Stimulated activated CD8-positive, alpha-beta memory T cell treated with anti-CD3 and anti-CD28 coated beads, Interleukin-15, amount 100 ng/mL, for 48 hours (primary cell): ENCODE measurements around the gene SLCO1C1.
"Not testable (repeated sequence)": the region's sequence is repeated elsewhere in the genome, so short reads cannot be mapped to it uniquely, and the experiment has no call there.

ENCODE experiments used
- DNase-seq, 2 donors: peaks; one replicate each; pipeline ENCODE4 v3.0.0-alpha.2; 2020; ENCODE audit warnings: low read depth in 2 of 2

Gene SLCO1C1, protein sequence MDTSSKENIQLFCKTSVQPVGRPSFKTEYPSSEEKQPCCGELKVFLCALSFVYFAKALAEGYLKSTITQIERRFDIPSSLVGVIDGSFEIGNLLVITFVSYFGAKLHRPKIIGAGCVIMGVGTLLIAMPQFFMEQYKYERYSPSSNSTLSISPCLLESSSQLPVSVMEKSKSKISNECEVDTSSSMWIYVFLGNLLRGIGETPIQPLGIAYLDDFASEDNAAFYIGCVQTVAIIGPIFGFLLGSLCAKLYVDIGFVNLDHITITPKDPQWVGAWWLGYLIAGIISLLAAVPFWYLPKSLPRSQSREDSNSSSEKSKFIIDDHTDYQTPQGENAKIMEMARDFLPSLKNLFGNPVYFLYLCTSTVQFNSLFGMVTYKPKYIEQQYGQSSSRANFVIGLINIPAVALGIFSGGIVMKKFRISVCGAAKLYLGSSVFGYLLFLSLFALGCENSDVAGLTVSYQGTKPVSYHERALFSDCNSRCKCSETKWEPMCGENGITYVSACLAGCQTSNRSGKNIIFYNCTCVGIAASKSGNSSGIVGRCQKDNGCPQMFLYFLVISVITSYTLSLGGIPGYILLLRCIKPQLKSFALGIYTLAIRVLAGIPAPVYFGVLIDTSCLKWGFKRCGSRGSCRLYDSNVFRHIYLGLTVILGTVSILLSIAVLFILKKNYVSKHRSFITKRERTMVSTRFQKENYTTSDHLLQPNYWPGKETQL

DNA sequence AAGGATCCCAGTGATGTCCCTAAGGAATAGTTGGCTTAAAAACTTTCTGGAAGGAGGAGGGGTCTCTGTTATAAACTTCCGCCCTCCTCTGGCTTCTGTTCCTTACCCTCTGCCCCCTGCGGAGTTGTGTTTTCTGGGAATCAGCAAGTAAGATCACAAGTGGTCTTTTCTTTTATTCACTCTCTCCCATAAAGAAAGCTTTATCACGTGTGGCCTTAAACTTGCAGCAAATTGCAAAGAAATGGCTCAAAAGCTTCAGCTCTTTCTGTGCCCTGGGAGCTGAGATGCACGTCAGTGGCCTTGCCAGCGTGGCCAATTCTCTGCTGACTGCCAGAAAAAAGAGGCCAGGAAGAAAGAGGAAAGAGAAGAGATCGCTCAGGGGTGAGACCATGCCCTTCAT lies at the start of gene SLCO1C1:
TSS of gene SLCO1C1 (plus strand) at position 101 of the 400 bp plus-strand sequence. CDS start 4,245 bp downstream, outside the sequence.
- no peak for DNase-seq

DNA sequence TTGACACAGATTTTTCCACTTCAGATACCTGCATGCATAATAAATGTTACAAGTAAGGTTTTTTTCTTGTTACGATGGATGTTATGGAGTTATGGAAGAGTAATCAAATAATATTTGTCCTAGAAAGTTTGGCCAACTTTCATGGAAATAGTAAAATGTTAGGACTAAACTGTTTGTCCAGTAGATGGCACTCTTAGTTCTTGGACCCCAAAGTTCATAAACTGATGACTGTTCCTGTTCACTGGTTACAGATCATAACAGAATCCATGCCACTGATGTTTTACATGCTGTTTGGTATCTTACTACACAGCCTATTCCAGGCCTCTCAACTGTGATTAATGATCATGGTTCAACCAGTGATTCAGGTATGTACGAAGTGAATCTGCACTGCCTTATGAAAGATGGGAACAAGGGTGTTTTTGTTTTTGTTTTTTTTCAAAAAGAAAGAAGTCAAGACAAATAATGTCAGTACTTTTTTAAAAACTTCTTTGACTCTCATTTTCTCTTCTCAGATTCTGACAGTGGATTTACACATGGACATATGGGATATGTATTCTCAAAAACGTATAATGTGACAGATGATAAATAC lies 48.8 kb upstream of the SLCO1C1 start:
- no peak for DNase-seq

DNA sequence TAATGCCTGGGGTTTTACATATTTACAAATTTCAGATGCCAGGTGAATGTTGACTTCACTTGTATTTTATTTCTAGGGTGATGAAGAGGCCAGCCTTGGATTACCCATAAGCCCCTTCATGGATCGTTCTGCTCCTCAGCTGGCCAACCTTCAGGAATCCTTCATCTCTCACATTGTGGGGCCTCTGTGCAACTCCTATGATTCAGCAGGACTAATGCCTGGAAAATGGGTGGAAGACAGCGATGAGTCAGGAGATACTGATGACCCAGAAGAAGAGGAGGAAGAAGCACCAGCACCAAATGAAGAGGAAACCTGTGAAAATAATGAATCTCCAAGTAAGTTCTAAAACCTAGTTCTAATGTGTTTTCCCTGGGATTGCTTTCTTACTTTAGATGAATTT lies 41.3 kb upstream of the SLCO1C1 start:
- DNase-seq, result no peak

DNA sequence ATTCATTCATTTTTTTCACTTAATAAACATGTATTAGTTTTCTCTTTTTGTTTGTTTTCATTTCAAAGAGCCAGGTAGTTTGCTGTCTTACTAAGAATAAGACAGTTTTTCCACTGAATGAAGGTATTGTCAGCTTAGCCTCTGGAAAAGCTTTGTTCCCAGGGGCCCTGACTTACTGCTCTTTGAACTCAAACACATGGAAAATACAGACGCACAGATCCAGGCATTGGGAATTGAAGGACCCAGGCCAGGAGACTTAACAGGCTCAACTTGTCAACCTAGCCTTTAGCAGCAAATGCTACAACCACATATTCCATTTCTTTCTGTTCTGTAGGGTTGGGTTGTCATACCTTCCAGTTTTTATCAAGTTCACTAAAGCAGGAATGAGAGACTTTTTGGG lies 38.5 kb upstream of the SLCO1C1 start:
- no peak for DNase-seq

DNA sequence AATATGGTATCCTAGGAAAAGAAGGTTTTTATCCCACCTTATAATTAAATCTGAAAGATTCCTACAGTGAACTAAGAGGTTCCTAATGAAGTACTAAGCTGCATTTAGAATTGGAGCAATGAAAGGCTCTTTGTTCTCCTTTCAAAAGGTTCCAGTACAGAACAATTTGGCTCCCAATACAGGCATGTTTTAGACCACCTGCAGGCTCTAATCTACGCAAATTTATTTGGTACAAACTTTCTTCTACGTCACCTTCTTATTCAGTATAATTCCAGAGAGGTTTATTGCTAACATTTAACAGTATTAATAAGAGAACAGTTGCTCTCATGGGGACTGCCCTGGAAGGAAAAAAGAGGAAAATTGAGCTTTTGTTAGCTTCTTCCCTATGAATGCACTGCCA lies 37.6 kb upstream of the SLCO1C1 start:
- DNase-seq, result no peak

DNA sequence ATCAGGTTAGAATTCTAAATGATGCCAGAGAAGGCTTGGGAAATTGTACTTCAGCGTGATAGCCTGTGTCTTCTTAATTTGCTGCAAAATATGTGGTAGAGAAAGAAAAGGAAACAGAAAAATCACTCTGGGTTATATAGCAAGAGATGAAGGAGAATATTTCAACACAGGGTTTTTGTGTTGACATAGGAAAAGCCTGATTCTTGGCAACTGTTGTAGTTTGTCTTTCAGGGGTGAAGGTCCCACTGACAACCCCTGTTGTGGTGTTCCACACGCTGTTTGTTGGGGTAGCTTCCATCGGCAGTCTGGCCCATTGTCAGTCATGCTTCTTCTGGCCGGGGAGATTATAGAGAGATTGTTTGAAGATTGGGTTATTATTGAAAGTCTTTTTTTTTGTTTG lies 13.8 kb upstream of the SLCO1C1 start:
- no peak for DNase-seq

DNA sequence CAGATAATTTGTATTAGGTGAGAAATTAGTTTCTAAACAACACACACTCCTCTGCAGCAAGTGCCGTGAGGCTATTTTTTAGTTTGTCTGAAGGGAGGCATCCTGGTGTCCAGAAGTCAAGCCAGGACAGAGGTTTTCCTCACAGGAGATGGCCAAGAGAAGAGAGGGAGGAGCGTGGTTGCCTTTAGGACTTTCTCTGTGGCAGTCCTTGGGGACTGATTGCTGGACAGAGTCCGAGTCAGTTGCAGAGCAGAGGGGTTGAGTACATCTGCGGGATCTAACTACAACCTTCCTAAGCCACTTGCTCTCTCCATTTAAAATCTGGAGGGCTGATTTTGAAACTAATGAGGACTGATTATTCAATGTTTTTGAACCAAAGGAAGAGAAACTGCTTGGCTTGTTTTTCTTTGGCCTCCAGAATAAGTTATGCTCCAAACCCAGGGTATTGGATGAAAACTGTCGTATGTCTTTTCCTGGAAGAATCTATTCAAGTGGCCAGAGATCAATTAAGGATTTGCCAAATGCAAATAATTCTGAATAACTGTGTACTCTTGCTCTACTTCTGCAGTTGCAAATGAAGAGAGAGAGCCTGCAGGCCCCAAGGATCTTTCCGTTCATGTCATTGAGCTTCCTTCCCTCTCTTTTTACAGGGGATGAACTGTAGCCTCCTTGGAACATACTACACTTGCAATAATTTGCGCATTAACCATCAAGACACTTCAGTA lies 1.2 kb downstream of the SLCO1C1 start:
- no peak for DNase-seq

DNA sequence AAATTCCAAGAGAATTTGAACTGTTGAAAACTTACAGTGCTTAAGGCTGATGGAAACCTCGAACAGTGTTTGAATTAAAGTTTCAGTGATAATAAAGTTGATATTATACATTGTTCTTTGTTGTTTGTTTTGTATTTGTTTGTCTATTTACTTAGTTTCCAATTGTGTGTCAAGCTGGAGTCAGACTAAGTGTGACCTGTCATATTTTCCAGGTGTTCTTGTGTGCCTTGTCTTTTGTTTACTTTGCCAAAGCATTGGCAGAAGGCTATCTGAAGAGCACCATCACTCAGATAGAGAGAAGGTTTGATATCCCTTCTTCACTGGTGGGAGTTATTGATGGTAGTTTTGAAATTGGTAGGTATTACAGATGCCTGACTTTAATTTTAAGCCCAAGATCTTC lies 6.0 kb downstream of the SLCO1C1 start:
- DNase-seq, result no peak

DNA sequence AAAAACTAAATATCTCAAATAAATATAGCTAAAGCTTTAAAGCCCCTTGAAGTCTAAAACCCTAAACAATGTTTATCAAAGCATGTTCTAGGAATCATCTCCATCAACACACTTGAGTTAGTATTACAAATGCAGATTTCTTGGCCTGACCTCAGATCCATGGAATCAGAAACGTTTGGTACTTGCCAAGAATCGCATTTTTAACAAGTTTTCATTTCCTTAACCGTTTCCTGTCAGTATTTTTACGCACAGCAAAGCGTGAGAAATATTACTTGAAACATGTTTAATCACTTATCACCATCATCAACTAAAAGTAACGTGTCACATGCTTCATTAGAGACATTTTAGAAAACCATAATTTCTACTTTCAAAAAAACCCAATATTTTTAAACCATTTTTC lies 9.7 kb downstream of the SLCO1C1 start:
- no peak for DNase-seq

DNA sequence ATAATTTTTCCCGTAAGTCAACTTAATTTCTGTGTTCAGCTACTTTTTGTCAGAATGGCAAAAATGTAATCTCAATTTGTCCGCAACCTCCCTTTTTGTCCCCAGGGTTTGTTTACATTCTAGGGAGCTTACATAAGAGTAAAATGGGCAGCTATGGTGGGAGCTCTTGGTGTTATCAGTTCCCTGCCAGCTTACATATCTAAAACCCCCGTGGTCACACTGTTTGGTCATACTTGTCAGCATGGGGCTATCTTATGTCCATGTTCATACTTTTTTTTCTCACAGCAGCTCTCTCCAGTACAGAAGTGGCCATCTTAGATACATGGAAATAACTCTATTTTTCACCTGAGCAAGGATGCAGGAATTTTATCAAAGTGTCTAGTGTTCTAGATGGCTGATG lies 16.7 kb downstream of the SLCO1C1 start:
- DNase-seq, result no peak

DNA sequence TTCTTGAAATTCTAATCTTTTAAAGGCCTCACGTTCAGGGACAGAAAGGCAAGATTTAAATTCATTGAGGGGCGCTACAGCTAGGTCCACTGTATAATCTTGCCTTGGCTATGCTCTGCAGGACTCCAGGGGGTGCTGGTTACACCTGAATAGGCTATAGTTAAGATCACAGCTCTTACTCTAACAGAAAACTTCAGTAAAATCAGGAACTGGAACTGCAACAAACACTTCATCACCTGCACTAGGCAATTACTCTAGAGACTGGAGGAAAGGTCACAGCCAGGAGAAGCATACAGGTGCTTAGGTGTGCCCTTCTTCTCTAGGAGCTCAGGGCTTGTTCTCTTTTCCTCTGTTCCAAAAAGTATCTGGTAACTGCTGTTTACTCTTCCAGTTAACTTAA lies 20.9 kb downstream of the SLCO1C1 start:
- no peak for DNase-seq

DNA sequence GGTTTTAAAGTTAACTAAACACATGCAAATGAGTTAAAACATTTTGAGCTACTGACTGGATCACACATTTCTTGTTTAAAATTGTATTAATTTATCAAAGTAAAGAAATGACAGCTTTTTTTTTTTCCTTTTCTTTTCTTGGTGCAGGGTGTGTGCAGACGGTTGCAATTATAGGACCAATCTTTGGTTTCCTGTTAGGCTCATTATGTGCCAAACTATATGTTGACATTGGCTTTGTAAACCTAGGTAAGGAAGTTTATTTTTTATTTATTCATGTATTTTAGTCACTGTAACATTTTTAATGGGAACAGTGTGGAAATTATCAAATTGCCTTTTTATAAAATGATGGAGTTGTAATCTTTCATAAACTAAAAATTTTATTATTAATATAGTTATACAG lies 21.9 kb downstream of the SLCO1C1 start:
- no peak for DNase-seq

DNA sequence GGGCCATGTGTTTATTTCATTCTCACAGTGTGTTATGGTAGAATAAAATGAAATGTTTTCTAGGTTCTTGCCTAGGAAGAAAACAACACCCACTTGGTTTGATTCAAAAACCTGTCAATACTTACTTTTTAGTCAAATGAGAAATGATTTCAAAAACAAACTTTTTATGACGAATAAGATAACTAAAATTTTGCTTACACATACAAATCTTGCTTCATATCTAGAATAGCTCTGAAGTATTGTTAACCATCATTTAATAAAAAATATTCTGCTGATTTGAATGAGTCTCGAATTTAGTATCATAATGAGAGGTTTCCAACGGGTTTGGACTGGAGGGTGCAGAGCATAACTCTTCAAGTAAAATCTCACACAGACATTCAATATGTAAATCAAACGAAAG lies 23.2 kb downstream of the SLCO1C1 start:
- DNase-seq, result no peak

DNA sequence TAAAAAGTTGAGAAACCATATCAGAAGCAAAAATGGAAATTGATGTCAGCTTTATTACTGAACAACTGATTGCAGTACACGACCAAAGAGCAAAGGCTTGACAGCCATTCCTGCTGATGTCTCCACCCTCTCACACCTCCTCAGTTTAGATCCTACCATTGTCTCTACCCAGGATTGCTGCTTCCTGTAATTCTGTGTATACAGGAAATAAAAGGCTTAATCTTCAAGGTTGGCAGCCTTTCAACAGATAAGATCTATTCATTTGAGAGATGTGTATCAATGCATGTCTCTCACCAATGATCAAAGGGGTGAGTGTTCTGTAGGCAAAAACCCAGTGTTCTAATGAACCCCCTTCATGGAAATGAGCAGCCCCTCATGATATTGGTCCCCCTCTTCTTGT lies 27.0 kb downstream of the SLCO1C1 start:
- no peak for DNase-seq

DNA sequence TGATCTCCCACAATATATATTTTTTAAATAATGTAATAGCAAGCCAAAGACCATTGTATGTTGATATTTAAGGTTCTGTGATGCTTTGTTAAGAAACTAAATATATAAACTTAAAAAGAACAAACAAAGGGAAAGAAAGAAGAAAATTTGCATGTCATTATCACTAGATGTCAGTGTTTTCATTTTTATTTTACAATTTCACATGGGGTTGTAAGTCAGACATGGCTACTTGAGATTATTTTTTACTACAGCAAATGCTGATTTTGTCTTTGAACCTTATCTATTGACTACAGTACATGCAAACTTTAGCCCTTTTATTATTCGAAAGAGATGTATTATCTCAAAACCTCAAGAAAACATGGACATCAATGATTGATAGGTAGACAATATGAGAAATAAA lies 36.1 kb downstream of the SLCO1C1 start:
- no peak for DNase-seq

DNA sequence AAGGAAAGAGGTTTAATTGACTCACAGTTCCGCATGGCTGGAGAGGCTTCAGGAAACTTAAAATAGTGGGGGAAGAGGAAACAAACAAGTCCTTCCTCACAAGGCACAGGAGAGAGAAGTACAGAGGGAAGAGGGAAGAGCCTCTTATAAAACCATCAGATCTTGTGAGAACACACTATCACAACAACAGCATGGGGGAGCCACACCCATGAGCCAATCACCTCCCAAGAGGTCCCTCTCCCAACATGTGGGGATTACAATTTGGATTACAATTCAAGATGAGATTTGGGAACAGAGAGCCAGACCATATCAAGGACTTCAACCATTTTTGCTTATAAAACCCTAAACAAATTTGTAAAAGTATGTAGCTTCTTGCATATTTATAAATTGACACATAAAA lies 45.8 kb downstream of the SLCO1C1 start:
- no peak for DNase-seq

DNA sequence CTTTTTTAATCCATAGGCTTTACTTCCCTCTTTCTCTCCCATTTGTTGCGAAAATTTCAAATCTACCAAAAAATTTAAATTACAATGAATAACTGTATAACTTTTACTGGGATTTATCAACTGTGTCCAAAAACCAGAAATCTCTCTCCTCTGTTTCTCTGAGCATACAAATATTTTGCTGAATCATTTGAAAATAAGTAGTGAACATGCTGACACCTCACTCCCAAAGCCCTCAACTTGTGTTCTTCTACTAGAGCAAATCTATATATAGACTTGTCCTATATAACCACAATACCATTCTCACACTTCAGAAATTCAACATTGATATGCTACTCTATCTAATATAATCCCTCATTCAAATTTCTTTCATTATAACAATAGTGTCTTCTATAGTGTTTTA lies 53.1 kb downstream of the SLCO1C1 start:
- no peak for DNase-seq

DNA sequence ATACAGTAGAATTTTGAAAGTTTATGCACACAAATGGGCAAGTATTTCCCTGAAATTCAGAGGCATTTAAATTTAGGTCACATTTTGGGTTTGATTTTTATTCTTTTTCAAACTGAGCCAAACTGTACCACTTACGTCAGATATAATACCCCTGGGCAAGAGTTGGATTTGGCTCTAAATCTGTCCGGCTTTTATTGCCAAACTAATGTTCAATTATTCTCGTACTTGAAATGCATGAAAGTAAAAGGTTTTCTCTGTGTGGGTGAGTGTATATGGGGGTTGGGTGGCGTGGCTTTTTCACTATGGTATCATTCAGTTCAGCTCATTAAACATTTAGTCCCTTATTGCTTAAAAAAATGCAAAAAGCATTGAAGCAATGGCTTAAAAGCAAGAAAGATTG lies 55.9 kb downstream of the SLCO1C1 start:
- DNase-seq, result no peak

DNA sequence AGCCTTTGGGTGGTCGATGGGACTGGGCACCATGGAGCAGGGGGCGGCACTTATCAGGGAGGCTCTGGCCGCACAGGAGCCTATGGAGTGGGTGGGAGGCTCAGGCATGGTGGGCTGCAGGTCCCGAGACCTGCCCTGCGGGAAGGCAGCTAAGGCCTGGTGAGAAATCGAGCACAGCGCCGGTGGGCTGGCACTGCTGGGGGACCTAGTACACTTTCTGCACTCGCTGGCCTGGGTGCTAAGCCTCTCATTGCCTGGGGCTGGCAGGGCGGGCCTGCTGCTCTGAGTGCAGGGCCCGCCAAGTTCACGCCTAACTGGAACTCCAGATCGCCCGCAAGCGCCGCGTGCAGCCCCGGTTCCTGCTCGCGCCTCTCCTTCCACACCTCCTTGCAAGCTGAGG lies 82.3 kb downstream of the SLCO1C1 start:
- no peak for DNase-seq

DNA sequence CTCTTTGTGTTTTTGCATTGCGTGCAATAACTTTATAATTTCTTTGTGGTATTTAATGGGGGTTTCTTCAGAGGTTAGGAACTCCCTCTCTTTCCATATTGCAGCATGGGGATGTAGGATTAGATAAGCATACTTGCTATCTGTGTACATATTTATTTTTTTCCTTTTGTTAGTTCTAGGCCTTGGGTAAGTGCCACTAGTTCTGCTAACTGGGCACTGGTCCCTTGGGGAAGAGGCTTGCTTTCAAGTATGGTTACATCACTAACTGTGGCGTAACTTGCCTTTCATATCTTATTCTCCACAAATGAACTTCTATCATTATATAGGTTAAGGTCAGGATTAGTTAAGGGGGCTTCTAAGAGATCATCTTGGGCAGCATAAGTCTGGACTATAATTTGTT lies 83.8 kb downstream of the SLCO1C1 start:
- DNase-seq, result no peak

DNA sequence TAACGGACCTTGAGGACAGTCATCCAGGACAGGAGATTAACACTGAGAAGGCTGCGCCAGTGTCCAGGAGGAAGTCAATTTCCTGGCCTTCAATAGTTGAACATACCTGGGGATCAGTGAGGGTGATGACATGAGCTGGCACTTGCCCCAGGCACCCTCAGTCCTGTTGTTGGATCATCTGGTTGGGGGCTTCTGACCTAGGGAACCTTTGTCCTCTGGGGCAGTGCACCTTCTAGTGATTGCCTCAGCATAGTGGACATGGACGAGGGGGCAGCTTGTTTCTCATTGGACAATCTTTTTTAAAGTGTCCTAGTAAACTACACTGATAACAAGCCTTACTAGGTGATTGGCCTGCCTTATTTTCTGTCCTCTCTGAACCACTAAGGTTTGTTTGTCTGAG lies 84.8 kb downstream of the SLCO1C1 start:
- DNase-seq, result not testable (repeated sequence)

DNA sequence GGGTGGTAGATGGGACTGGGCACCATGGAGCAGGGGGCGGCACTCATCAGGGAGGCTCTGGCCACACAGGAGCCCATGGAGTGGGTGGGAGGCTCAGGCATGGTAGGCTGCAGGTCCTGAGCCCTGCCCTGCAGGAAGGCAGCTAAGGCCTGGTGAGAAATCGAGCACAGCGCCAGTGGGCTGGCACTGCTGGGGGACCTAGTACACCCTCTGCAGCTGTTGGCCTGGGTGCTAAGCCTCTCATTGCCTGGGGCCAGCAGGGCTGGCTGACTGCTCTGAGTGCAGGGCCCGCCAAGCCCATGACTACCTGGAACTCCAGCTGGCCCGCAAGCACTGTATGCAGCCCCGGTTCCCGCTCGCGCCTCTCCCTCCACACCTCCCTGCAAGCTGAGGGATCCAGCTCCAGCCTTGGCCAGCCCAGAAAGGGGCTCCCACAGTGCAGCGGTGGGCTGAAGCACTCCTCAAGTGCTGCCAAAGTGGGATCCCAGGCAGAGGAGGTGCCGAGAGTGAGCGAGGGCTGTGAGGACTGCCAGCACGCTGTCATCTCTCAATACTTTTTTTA lies 88.7 kb downstream of the SLCO1C1 start:
- DNase-seq, result not testable (repeated sequence)
